Measurements from ENCODE around the gene TMEM115. TPM values are rescaled to one million over a fixed set of nuclear protein-coding genes. Genes with fewer than 3 reads are reported as not detected.
A peak's percentile ranks its signal among the peaks of the same experiment; 100 is the strongest.

The TMEM115 gene, protein sequence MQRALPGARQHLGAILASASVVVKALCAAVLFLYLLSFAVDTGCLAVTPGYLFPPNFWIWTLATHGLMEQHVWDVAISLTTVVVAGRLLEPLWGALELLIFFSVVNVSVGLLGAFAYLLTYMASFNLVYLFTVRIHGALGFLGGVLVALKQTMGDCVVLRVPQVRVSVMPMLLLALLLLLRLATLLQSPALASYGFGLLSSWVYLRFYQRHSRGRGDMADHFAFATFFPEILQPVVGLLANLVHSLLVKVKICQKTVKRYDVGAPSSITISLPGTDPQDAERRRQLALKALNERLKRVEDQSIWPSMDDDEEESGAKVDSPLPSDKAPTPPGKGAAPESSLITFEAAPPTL
- 10 to 100 TPM; 63.2 to 72.4 TPM for total RNA-seq
- 37.6 TPM for polyA plus RNA-seq (ENCODE audit: insufficient read depth, low read depth, low replicate concordance)
- long read RNA-seq, donor 1, transcript TMEM115-201 (2 exons, 2,197 nt) = major isoform, 40 of 49 reads
- long read RNA-seq, donor 1, partial matches to known transcripts = 9 of 49 reads
- long read RNA-seq, donor 1, other reads (novel, unspliced or antisense) = 0 of 49 reads
- long read RNA-seq, donor 2, transcript TMEM115-201 (2 exons, 2,197 nt) = major isoform, 22 of 22 reads
- long read RNA-seq, donor 2, partial matches to known transcripts = 0 of 22 reads
- long read RNA-seq, donor 2, other reads (novel, unspliced or antisense) = 0 of 22 reads

DNA sequence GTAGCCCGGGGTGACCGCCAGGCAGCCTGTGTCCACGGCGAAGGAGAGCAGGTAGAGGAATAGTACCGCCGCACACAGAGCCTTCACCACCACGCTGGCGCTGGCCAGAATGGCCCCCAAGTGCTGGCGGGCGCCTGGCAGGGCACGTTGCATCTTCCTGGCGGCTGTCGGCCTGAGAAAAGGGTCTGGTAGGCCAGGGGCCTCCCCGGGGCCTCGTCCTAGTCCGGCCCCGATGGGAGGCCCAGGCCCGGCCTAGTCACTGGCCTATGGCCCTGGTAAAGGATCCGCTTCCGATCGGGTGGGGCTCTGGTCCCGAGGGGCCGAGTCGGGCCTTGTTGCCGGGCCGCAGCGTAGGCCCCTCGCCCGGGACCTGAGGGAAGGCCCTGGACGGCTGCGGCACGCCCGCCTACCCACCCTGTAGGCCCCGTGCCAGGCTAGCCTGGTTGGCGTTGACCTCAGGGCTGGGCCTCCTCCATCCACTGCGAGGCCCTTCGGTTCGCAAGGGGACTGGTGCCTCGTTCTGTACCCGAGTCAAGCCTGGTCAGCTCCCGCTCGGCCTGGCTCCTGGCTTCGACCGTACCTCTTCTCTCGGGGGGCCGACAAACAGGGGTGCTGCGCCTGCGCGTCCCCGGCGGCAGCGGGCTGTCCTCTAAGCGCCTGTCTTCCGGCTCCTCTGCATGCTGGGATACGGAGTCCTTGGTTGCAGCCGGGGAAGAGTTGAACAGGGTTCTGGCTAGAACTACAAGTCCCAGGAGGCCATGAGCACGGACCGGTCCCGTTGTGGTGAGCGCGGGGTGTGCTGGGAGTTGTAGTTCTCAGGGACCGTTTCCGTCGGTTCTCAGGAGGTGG, at the start of gene TMEM115:
Gene TMEM115, minus strand, starts transcription at position 611 of the 849 bp plus-strand sequence. Its CDS starts 458 bp downstream, at position 153.
- H3K9me3 ChIP-seq = no peaks in the 10 kb centered on the region
- H3K27ac ChIP-seq = peak within 1 kb of the TSS; percentile 85 to 86
- peak; percentile 100 for DNase-seq
- WGBS, 2 donors = 1% methylated on average over 20 to 58 of the region's 64 CpGs
- no peaks in the 10 kb centered on the region for H3K27me3 ChIP-seq
- H3K4me3 ChIP-seq = peak within 1 kb of the TSS; percentile 89 to 95
- H3K4me1 ChIP-seq = peaks cover 36% of the 10 kb centered on the region
- intact Hi-C loops (cut with DNase I; ENCODE audit: low total_unique reads) = no loop called here
- no peak for TF ChIP-seq POLR2A (IDR thresholded peaks at IDR 0.05)
- TF ChIP-seq, protein P1, sequence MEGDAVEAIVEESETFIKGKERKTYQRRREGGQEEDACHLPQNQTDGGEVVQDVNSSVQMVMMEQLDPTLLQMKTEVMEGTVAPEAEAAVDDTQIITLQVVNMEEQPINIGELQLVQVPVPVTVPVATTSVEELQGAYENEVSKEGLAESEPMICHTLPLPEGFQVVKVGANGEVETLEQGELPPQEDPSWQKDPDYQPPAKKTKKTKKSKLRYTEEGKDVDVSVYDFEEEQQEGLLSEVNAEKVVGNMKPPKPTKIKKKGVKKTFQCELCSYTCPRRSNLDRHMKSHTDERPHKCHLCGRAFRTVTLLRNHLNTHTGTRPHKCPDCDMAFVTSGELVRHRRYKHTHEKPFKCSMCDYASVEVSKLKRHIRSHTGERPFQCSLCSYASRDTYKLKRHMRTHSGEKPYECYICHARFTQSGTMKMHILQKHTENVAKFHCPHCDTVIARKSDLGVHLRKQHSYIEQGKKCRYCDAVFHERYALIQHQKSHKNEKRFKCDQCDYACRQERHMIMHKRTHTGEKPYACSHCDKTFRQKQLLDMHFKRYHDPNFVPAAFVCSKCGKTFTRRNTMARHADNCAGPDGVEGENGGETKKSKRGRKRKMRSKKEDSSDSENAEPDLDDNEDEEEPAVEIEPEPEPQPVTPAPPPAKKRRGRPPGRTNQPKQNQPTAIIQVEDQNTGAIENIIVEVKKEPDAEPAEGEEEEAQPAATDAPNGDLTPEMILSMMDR (IDR thresholded peaks at IDR 0.05) = no peak
- H3K36me3 ChIP-seq (ENCODE audit: low read depth, missing control alignments) = no peaks in the 10 kb centered on the region

DNA sequence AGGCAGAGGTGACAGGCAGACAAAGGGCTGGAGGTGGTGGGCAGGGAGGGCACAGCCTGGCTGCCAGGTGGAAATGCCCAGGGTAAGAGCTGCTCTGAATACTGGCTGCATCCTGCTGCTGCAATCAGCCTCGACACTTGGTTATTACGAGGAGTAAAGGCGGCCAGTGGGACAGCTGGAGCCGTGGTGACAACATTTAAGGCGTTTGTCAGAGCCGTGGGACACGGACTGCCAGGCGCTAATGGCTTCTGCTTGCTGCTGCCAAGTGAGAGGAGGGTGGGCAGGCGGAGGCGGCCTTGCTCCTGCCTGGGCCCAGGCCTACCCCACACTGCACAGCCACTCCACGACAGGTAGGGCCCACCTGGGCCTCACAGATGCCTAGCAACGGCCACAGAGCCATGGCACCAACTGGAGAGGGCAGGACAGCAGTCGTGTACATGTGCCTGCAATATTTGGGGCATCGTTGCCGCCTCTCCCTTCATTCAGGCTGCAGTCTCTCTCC, 49.2 kb upstream of the TMEM115 start:
- intact Hi-C loops (cut with DNase I; ENCODE audit: low total_unique reads) = no loop called here
- Histone ChIP-seq H3K4me1 (no peaks in the 10 kb centered on the region), H3K36me3 (ENCODE audit: low read depth, missing control alignments) (no peaks in the 10 kb centered on the region), H3K9me3 (no peaks in the 10 kb centered on the region), H3K27ac (no peak overlapping the region), H3K4me3 (no peak overlapping the region), H3K27me3 (no peaks in the 10 kb centered on the region)
- 87 to 92% methylated on average over 9 to 15 of the region's 15 CpGs for WGBS, 2 donors
- no peak for TF ChIP-seq POLR2A (IDR thresholded peaks at IDR 0.05)
- TF ChIP-seq, protein P1 (IDR thresholded peaks at IDR 0.05) = no peak
- DNase-seq = no peak

GRCh38 chr3:50406487-50406886, 47.2 kb upstream of the TMEM115 start:
- Histone ChIP-seq H3K9me3 (no peaks in the 10 kb centered on the region), H3K4me1 (no peaks in the 10 kb centered on the region), H3K27me3 (no peaks in the 10 kb centered on the region), H3K36me3 (ENCODE audit: low read depth, missing control alignments) (no peaks in the 10 kb centered on the region), H3K27ac (no peak overlapping the region), H3K4me3 (no peak overlapping the region)
- no peak for TF ChIP-seq POLR2A (IDR thresholded peaks at IDR 0.05)
- TF ChIP-seq, protein P1 (IDR thresholded peaks at IDR 0.05) = no peak
- WGBS, 2 donors = 79 to 90% methylated on average over 1 of the region's 1 CpG
- intact Hi-C loops (cut with DNase I; ENCODE audit: low total_unique reads) = no loop called here
- DNase-seq = no peak

- DNase-seq = no peak
- 38 to 39% methylated on average over 8 of the region's 8 CpGs for WGBS, 2 donors
- intact Hi-C loops (cut with DNase I; ENCODE audit: low total_unique reads) = no loop called here
Observed at GRCh38 chr3:50405249-50405648, 45.9 kb upstream of the TMEM115 start.

More at GRCh38 chr3:50405249-50405648, 45.9 kb upstream of the TMEM115 start:
- H3K4me3 ChIP-seq = no peak overlapping the region
- no peaks in the 10 kb centered on the region for H3K36me3 ChIP-seq (ENCODE audit: low read depth, missing control alignments)
- no peaks in the 10 kb centered on the region for H3K27me3 ChIP-seq
- H3K4me1 ChIP-seq = no peaks in the 10 kb centered on the region
- H3K27ac ChIP-seq = no peak overlapping the region
- TF ChIP-seq, protein P1 (IDR thresholded peaks at IDR 0.05) = no peak
- no peak for TF ChIP-seq POLR2A (IDR thresholded peaks at IDR 0.05)
- H3K9me3 ChIP-seq = no peaks in the 10 kb centered on the region
